OCI-LY3 (cell line): Measurements from ENCODE around the gene UNC13B.

Experiments used
- H2AFZ ChIP-seq: fragments of 200-600, 300-600 bp; shearing (Covaris generic); 2 replicates; pipeline ENCODE4 v1.6.0; 2014; ENCODE audit warnings: antibody characterized with exemption, low read depth, low read length
- H3K27ac ChIP-seq: fragments of 200-600, 300-600 bp; sonication (generic); 2 replicates; pipeline ENCODE4 v1.5.1; 2014; ENCODE audit warnings: mild to moderate bottlenecking, low read length, moderate library complexity, mixed read lengths
- H3K27me3 ChIP-seq: fragments of 200-600, 300-600 bp; sonication (generic); 2 replicates; pipeline ENCODE4 v1.6.1; 2014; ENCODE audit warnings: low read depth, low read length, mixed read lengths
- H3K36me3 ChIP-seq: fragments of 200-600, 300-600 bp; sonication (generic); replicated peaks from 2 replicates; pipeline ENCODE3; 2014; ENCODE audit warnings: low read depth, low read length, mixed read lengths
- H3K4me1 ChIP-seq: fragments of 300-600, 200-600 bp; sonication (generic); 2 replicates; pipeline ENCODE4 v1.6.1; 2014; ENCODE audit warnings: low read length, mixed read lengths
- H3K4me2 ChIP-seq: fragments of 200-600, 300-600 bp; sonication (generic); 2 replicates; pipeline ENCODE4 v1.6.1; 2014; ENCODE audit warnings: low read length, mixed read lengths
- H3K4me3 ChIP-seq: fragments of 300-600, 200-600 bp; sonication (generic); 2 replicates; pipeline ENCODE4 v1.5.1; 2014; ENCODE audit warnings: antibody characterized with exemption, mild to moderate bottlenecking, low read length, moderate library complexity
- H3K79me2 ChIP-seq: fragments of 300-600, 200-600 bp; shearing (Covaris generic); 2 replicates; pipeline ENCODE4 v1.6.1; 2014; ENCODE audit warnings: mild to moderate bottlenecking, low read length, mixed read lengths
- H3K9ac ChIP-seq: fragments of 300-600, 200-600 bp; shearing (Covaris generic); 2 replicates; pipeline ENCODE4 v1.6.0; 2014; ENCODE audit warnings: mild to moderate bottlenecking, low read length, moderate library complexity
- H3K9me3 ChIP-seq: fragments of 200-600, 300-600 bp; shearing (Covaris generic); 2 replicates; pipeline ENCODE4 v1.6.1; 2014; ENCODE audit warnings: low read length, mixed read lengths; ENCODE audit not compliant: insufficient read depth
- H4K20me1 ChIP-seq: fragments of 200-600, 300-600 bp; sonication (generic); 2 replicates; pipeline ENCODE4 v1.6.1; 2016; ENCODE audit warnings: low read length, mixed read lengths; ENCODE audit not compliant: insufficient read depth
- CTCF ChIP-seq: fragments of 200-600, 300-600 bp; sonication (generic); IDR thresholded peaks from 2 replicates; pipeline ENCODE4 v1.5.1; 2014; ENCODE audit warnings: antibody characterized with exemption, low read length, low read depth
- EZH2phosphoT487 ChIP-seq: fragments of 200-600 bp; shearing (Covaris generic); IDR thresholded peaks from 2 replicates; pipeline ENCODE4 v1.6.1; 2018; ENCODE audit warnings: antibody characterized with exemption, mixed run types, low read depth

The UNC13B gene

GRCh38 chr9:35350827-35351549 is 189.2 kb downstream of the UNC13B start:
- no peaks in the 10 kb centered on the region for H4K20me1 ChIP-seq
- H3K36me3 ChIP-seq: no peaks in the 10 kb centered on the region
- H3K4me3 ChIP-seq: no peak overlapping the region
- peaks cover 29% of the 10 kb centered on the region for H3K4me1 ChIP-seq
- TF ChIP-seq EZH2phosphoT487: no peak
- no peak for TF ChIP-seq CTCF
- no peak overlapping the region for H3K9ac ChIP-seq
- H3K4me2 ChIP-seq: no peak overlapping the region
- H3K27me3 ChIP-seq: no peaks in the 10 kb centered on the region
- H3K79me2 ChIP-seq: no peaks in the 10 kb centered on the region
- no peak overlapping the region for H3K27ac ChIP-seq
- H3K9me3 ChIP-seq: no peaks in the 10 kb centered on the region
- no peak overlapping the region for H2AFZ ChIP-seq

GRCh38 chr9:35353731-35354365 is 192.0 kb downstream of the UNC13B start:
- no peak overlapping the region for H3K4me3 ChIP-seq
- H2AFZ ChIP-seq: no peak overlapping the region; the same call in 1 of the 2 replicates
- no peaks in the 10 kb centered on the region for H3K36me3 ChIP-seq
- no peaks in the 10 kb centered on the region for H3K9me3 ChIP-seq
- no peak overlapping the region for H3K27ac ChIP-seq
- no peak for TF ChIP-seq EZH2phosphoT487
- TF ChIP-seq CTCF: no peak
- no peaks in the 10 kb centered on the region for H4K20me1 ChIP-seq
- no peaks in the 10 kb centered on the region for H3K79me2 ChIP-seq
- no peak overlapping the region for H3K9ac ChIP-seq
- H3K27me3 ChIP-seq: no peaks in the 10 kb centered on the region
- peaks cover 29% of the 10 kb centered on the region for H3K4me1 ChIP-seq
- peak overlapping the region; percentile 67; the same call in 1 of the 2 replicates for H3K4me2 ChIP-seq

DNA sequence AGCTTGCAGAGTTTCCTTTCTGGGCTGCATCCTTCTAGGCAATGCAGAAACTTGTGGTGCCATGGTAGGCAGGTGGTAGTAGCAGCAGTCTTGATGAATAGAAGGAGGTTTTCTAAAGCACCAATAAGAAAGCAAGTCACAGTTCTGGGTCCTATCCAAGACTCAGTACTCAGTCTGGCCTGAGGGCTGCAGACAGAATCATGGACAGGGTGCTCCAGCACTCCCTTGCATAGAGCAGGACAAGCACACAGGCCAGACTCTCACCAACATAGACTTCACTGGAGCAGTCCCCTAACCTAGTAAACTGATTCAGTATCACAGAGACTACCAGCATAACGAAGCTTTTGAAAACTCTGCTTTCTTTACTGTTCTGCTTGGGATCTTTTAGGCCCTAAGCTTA is 194.1 kb downstream of the UNC13B start:
- H3K79me2 ChIP-seq: no peaks in the 10 kb centered on the region
- no peak overlapping the region for H3K9ac ChIP-seq
- H3K9me3 ChIP-seq: no peaks in the 10 kb centered on the region
- TF ChIP-seq CTCF (no peak), EZH2phosphoT487 (no peak)
- no peaks in the 10 kb centered on the region for H4K20me1 ChIP-seq
- no peaks in the 10 kb centered on the region for H3K36me3 ChIP-seq
- H3K27ac ChIP-seq: no peak overlapping the region
- no peak overlapping the region for H3K4me3 ChIP-seq
- no peak overlapping the region for H2AFZ ChIP-seq
- no peaks in the 10 kb centered on the region for H3K27me3 ChIP-seq
- H3K4me1 ChIP-seq: peaks cover 29% of the 10 kb centered on the region
- no peak overlapping the region for H3K4me2 ChIP-seq

DNA sequence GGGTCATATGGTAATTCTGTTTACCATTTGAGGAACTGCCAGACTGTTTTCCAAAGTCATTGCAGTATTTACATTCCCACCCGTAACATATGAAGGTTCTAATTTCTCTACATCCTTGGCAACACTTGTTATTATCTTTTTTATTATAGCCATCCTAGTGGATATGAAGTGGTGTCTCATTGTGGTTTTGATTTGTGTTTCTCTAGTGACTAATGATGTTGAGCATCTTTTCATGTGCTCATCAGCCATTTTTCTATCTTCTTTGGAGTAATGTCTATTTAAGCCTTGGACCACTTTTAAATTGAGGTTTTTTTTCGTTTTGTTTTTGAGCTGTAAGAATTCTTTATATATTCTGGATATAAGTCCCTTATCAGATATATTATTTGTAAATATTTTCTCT is 195.3 kb downstream of the UNC13B start:
- Histone ChIP-seq H3K27me3 (no peaks in the 10 kb centered on the region), H3K4me2 (no peak overlapping the region), H3K36me3 (no peaks in the 10 kb centered on the region), H3K4me1 (peaks cover 24% of the 10 kb centered on the region), H3K27ac (no peak overlapping the region), H3K79me2 (no peaks in the 10 kb centered on the region), H3K9ac (no peak overlapping the region), H4K20me1 (no peaks in the 10 kb centered on the region), H3K4me3 (no peak overlapping the region), H2AFZ (no peak overlapping the region), H3K9me3 (no peaks in the 10 kb centered on the region)
- TF ChIP-seq EZH2phosphoT487: no peak
- TF ChIP-seq CTCF: no peak
